H7 (cell line): Measurements from ENCODE around the gene SDF2L1. TPM values are rescaled to one million over a fixed set of nuclear protein-coding genes. Genes with fewer than 3 reads are reported as not detected.
"Not testable (repeated sequence)": the region's sequence is repeated elsewhere in the genome, so short reads cannot be mapped to it uniquely, and the experiment has no call there.

Experiments used
- DNase-seq: peaks from one replicate; pipeline ENCODE4 v3.0.0; 2012
- H3K27me3 ChIP-seq: 2 replicates; pipeline ENCODE4 v1.6.0; 2011; ENCODE audit warnings: mild to moderate bottlenecking, low read length; ENCODE audit not compliant: control insufficient read depth, insufficient read depth
- H3K36me3 ChIP-seq: replicated peaks from 2 replicates; pipeline ENCODE4 v1.5.1; 2011; ENCODE audit warnings: low read length; ENCODE audit not compliant: control insufficient read depth, insufficient read depth
- H3K4me3 ChIP-seq: 2 replicates; pipeline ENCODE4 v1.5.1; 2011; ENCODE audit warnings: low read depth, mild to moderate bottlenecking, control low read depth, low read length, moderate library complexity; ENCODE audit not compliant: insufficient read depth
- total RNA-seq: library from RNA; depleted of rRNA; stranded (reverse); fragments of >200 nt; shearing (Covaris generic); gene quantifications from 2 replicates; pipeline ENCODE4 v1.2.3, GENCODE V29; 2014; rRNA removed

The SDF2L1 gene
- total RNA-seq, 1 experiment from 2014 or later: 54.0 TPM

DNA sequence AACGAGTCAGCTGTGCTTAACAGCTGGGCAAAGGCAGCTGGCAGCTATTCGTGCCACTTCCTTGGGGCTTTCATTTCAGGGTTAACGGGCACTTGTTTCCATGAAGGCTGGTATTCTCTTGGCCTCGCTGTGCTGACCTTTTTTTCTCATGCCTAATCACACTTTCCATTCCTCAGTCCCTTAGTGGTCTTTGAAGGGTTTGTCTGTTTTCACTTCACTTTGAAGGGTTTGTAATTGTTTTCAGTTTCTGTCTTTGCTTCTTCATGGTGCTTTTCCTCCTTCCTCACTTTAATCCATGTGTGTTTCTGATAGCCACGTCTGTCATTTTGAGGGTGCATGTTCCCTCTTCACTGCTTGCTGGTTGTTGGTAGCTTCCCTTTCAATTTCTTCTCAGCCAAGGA, 48.3 kb downstream of the SDF2L1 start:
- Histone ChIP-seq H3K27me3 (no peaks in the 10 kb centered on the region), H3K4me3 (no peak overlapping the region), H3K36me3 (peaks cover 3% of the 10 kb centered on the region)
- DNase-seq: no peak

DNA sequence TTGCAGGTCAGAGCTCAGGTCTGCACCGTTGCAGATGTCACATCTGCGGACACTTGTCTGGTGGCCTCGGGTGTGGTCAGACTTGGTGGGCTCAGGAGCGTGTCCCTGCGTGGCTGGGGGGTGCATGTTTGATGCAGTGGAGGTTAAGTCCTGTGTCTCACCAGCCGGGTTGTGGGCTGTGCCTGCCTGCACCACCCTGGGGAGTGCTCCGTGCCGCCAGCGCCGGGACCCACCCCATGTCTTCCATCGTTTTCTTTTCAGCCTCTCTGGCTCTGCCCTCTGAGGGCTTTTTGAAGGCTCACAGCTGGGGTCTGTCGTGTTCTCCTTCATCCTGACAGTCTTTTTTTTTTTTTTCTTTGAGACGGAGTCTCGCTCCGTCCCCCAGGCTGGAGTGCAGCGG, 49.7 kb downstream of the SDF2L1 start:
- peaks cover 3% of the 10 kb centered on the region for H3K36me3 ChIP-seq
- no peaks in the 10 kb centered on the region for H3K27me3 ChIP-seq
- DNase-seq: peak; percentile 49
- H3K4me3 ChIP-seq: no peak overlapping the region

DNA sequence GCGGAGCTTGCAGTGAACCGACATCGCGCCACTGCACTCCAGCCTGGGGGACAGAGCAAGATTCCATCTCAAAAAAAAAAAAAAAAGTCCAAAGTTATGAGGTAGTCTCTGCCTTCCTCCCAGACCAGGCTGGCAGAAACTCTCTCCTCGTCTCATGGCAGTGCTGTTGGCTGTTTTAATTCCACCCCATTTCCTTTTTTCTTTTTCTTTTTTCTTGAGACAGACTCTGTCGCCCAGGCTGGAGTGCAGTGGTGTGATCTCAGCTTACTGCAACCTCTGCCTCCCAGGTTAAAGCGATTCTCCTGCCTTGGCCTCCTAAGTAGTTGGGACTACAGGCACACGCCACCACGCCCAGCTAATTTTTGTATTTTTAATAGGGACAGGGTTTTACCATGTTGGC, 50.8 kb downstream of the SDF2L1 start:
- not testable (repeated sequence) for H3K27me3 ChIP-seq, DNase-seq, H3K36me3 ChIP-seq, H3K4me3 ChIP-seq

DNA sequence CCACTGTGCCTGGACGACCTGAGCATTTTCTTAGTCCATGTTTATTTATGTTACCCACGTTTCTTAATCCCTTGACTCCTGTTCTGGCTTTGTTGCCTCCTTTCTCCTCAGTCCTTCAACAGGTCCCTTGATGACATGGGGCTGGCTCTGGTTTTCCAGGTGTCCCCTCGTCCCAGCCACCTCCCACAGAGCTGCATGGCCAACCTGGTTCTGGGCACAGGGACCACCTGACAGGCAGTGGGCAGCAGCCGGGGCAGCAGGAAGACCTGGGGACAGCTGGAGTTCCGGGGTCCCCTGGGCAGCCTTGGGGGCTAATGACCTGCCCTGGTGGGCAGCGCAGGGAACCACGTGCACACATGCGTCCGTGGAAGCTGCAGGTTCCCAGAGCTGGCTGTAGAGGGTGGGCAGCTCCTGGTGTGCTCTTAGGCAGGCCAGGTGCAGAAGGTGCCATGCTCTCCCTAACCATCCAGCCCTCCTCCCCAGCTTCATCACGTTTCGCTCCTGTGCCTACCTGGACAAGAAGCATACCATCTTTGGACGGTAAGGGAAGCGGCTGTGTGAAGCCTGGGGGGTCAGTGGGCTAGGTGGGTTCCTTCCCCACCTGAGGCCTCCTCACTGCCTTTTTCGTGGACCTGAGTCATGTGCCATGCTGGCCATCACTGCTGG, 51.4 kb downstream of the SDF2L1 start:
- H3K4me3 ChIP-seq: no peak overlapping the region
- no peaks in the 10 kb centered on the region for H3K27me3 ChIP-seq
- DNase-seq: peak; percentile 42
- peaks cover 3% of the 10 kb centered on the region for H3K36me3 ChIP-seq

Other genes starting within 250 kb of the SDF2L1 start
- 36.2 and 40.5 TPM in 2 replicates for gene HIC2, start 224.9 kb upstream of the SDF2L1 start, total RNA-seq
- 0.15 and 0.42 TPM in 2 replicates for gene TMEM191C, start 174.9 kb upstream of the SDF2L1 start, total RNA-seq
- gene RIMBP3C, start 90.8 kb upstream of the SDF2L1 start, total RNA-seq: 0.17 and 0.70 TPM in 2 replicates
- 84.0 and 90.2 TPM in 2 replicates for gene UBE2L3, start 74.6 kb upstream of the SDF2L1 start, total RNA-seq
- 53.0 and 57.3 TPM in 2 replicates for gene YDJC, start 12.3 kb upstream of the SDF2L1 start, total RNA-seq
- gene CCDC116, start 9.5 kb upstream of the SDF2L1 start, total RNA-seq: 0.48 and 0.55 TPM in 2 replicates
- 23.1 and 23.5 TPM in 2 replicates for gene PPIL2, start 23.7 kb downstream of the SDF2L1 start, total RNA-seq
- 2.2 and 6.4 TPM in 2 replicates for gene YPEL1, start 93.5 kb downstream of the SDF2L1 start, total RNA-seq
- gene MAPK1, start 225.3 kb downstream of the SDF2L1 start, total RNA-seq: 54.5 and 55.5 TPM in 2 replicates